ENCODE data around the gene TYW5. TPM values are rescaled to one million over a fixed set of nuclear protein-coding genes. Genes with fewer than 3 reads are reported as not detected.

TYW5 gene
- total and polyA plus RNA-seq, 2 of the 13 experiments (the other 11 are each of a cell fraction or from before 2014, with no cell fraction given): 8.3 to 14.6 TPM

DNA sequence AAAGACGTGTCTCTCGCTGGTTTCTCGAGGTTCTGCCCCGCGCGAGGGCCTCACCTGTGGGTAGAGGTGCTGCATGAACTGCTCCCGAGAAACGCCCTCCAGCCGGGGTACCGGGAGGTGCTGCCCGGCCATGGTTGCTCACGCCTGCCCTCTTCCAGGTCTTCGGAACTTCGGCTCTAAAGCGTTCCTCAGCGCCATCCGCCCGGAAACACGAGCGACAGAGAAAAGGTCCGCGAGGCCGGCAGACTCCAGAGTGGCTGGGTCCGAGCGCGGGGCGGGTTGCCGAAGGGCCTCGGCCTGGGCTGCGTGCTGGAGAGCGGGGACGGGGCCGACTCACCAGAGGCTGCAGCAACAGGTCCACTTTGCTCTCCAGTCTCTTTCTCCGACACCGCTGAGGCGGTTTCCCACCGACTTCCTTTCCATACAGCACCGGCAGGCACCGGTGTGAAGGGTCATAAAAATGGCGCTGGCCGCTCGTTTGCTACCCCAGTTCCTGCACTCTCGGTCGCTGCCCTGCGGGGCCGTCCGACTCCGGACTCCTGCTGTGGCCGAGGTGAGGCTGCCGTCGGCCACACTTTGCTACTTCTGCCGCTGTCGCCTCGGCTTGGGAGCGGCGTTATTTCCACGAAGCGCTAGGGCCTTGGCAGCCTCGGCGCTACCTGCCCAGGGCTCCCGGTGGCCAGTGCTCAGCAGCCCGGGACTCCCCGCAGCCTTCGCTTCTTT, at the start of gene TYW5, which contains the start of gene MAIP1 (continued):
- TF ChIP-seq, protein P1, sequence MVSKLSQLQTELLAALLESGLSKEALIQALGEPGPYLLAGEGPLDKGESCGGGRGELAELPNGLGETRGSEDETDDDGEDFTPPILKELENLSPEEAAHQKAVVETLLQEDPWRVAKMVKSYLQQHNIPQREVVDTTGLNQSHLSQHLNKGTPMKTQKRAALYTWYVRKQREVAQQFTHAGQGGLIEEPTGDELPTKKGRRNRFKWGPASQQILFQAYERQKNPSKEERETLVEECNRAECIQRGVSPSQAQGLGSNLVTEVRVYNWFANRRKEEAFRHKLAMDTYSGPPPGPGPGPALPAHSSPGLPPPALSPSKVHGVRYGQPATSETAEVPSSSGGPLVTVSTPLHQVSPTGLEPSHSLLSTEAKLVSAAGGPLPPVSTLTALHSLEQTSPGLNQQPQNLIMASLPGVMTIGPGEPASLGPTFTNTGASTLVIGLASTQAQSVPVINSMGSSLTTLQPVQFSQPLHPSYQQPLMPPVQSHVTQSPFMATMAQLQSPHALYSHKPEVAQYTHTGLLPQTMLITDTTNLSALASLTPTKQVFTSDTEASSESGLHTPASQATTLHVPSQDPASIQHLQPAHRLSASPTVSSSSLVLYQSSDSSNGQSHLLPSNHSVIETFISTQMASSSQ (IDR thresholded peaks at IDR 0.05; ENCODE audit: low read depth): 0 out of 2 replicates have a peak, but pooled peaks have one; percentile 11
- TF ChIP-seq, protein P1 (CRISPR knock-in tag; IDR thresholded peaks at IDR 0.05; ENCODE audit: borderline replicate concordance): peak; percentile 63; the same call in 1 of the 2 replicates
- peak; percentile 60 for TF ChIP-seq TEAD3 (CRISPR knock-in tag; optimal IDR thresholded peaks at IDR 0.05; ENCODE audit: borderline replicate concordance)
- TF ChIP-seq, protein P2, sequence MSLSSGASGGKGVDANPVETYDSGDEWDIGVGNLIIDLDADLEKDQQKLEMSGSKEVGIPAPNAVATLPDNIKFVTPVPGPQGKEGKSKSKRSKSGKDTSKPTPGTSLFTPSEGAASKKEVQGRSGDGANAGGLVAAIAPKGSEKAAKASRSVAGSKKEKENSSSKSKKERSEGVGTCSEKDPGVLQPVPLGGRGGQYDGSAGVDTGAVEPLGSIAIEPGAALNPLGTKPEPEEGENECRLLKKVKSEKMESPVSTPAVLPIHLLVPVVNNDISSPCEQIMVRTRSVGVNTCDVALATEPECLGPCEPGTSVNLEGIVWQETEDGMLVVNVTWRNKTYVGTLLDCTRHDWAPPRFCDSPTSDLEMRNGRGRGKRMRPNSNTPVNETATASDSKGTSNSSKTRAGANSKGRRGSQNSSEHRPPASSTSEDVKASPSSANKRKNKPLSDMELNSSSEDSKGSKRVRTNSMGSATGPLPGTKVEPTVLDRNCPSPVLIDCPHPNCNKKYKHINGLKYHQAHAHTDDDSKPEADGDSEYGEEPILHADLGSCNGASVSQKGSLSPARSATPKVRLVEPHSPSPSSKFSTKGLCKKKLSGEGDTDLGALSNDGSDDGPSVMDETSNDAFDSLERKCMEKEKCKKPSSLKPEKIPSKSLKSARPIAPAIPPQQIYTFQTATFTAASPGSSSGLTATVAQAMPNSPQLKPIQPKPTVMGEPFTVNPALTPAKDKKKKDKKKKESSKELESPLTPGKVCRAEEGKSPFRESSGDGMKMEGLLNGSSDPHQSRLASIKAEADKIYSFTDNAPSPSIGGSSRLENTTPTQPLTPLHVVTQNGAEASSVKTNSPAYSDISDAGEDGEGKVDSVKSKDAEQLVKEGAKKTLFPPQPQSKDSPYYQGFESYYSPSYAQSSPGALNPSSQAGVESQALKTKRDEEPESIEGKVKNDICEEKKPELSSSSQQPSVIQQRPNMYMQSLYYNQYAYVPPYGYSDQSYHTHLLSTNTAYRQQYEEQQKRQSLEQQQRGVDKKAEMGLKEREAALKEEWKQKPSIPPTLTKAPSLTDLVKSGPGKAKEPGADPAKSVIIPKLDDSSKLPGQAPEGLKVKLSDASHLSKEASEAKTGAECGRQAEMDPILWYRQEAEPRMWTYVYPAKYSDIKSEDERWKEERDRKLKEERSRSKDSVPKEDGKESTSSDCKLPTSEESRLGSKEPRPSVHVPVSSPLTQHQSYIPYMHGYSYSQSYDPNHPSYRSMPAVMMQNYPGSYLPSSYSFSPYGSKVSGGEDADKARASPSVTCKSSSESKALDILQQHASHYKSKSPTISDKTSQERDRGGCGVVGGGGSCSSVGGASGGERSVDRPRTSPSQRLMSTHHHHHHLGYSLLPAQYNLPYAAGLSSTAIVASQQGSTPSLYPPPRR (CRISPR knock-in tag; IDR thresholded peaks at IDR 0.05; ENCODE audit: borderline replicate concordance): peak; percentile 66
- no peak for TF ChIP-seq ZNF775 (CRISPR knock-in tag; IDR thresholded peaks at IDR 0.05; ENCODE audit: borderline replicate concordance)
- TF ChIP-seq ZNF644 (CRISPR knock-in tag; IDR thresholded peaks at IDR 0.05; ENCODE audit: low read depth): peak; percentile 23; the same call in 1 of the 2 replicates
- TF ChIP-seq, protein P3, sequence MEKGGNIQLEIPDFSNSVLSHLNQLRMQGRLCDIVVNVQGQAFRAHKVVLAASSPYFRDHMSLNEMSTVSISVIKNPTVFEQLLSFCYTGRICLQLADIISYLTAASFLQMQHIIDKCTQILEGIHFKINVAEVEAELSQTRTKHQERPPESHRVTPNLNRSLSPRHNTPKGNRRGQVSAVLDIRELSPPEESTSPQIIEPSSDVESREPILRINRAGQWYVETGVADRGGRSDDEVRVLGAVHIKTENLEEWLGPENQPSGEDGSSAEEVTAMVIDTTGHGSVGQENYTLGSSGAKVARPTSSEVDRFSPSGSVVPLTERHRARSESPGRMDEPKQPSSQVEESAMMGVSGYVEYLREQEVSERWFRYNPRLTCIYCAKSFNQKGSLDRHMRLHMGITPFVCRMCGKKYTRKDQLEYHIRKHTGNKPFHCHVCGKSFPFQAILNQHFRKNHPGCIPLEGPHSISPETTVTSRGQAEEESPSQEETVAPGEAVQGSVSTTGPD (CRISPR knock-in tag; IDR thresholded peaks at IDR 0.05): no peak
- TF ChIP-seq, protein P4, sequence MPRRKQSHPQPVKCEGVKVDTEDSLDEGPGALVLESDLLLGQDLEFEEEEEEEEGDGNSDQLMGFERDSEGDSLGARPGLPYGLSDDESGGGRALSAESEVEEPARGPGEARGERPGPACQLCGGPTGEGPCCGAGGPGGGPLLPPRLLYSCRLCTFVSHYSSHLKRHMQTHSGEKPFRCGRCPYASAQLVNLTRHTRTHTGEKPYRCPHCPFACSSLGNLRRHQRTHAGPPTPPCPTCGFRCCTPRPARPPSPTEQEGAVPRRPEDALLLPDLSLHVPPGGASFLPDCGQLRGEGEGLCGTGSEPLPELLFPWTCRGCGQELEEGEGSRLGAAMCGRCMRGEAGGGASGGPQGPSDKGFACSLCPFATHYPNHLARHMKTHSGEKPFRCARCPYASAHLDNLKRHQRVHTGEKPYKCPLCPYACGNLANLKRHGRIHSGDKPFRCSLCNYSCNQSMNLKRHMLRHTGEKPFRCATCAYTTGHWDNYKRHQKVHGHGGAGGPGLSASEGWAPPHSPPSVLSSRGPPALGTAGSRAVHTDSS (CRISPR knock-in tag; conservative IDR thresholded peaks at IDR 0.05): no peak
- 0 out of 2 replicates have a peak, but pooled peaks have one; percentile 13 for TF ChIP-seq DPF2 (CRISPR knock-in tag; IDR thresholded peaks at IDR 0.05; ENCODE audit: borderline replicate concordance, low read depth)
- TF ChIP-seq ZNF101 (CRISPR knock-in tag; IDR thresholded peaks at IDR 0.05; ENCODE audit: borderline replicate concordance, low read depth): no peak
- TF ChIP-seq FOSL2 (CRISPR knock-in tag; IDR thresholded peaks at IDR 0.05): peak; percentile 59
- peak; percentile 100 for TF ChIP-seq MTF2 (CRISPR knock-in tag; IDR thresholded peaks at IDR 0.05; ENCODE audit: borderline replicate concordance)
- TF ChIP-seq ZNF20 (CRISPR knock-in tag; IDR thresholded peaks at IDR 0.05): peak; percentile 94
- TF ChIP-seq TBP (CRISPR knock-in tag; IDR thresholded peaks at IDR 0.05): no peak
